GM23338 (cell line): Measurements from ENCODE around the gene KRT25.

Source experiments
- CTCF ChIP-seq, 2 experiments: fragments of 200-600 bp in 1 of 2; sonication (generic) in 1 of 2; conservative IDR thresholded peaks; 2 replicates each; pipeline versions ENCODE4 v1.5.1 to v1.6.1; 2016 to 2017; ENCODE audit warnings: antibody characterized with exemption in 2 of 2, low read depth in 2 of 2, mild to moderate bottlenecking in 2 of 2, moderate library complexity in 1 of 2
- EZH2 ChIP-seq: fragments of 200-600 bp; sonication (generic); IDR thresholded peaks from one replicate; pipeline ENCODE4 v1.8.0; 2017; ENCODE audit warnings: antibody characterized with exemption, mild to moderate bottlenecking, low read depth; ENCODE audit not compliant: unreplicated experiment
- EZH2phosphoT487 ChIP-seq: fragments of 200-600 bp; sonication (generic); IDR thresholded peaks from one replicate; pipeline ENCODE4 v1.8.1; 2018; ENCODE audit warnings: antibody characterized with exemption; ENCODE audit not compliant: unreplicated experiment
- POLR2AphosphoS5 ChIP-seq: IDR thresholded peaks from 2 replicates; pipeline ENCODE4 v1.6.1; 2016; ENCODE audit warnings: antibody characterized with exemption, low read depth

GRCh38 chr17:40705584-40705983, 49.5 kb downstream of the KRT25 start:
- no peak for TF ChIP-seq CTCF (conservative IDR thresholded peaks at IDR 0.05; ENCODE audit: low read depth in 2 of 2)
- TF ChIP-seq POLR2AphosphoS5: no peak
- TF ChIP-seq EZH2: no peak
- no peak for TF ChIP-seq EZH2phosphoT487
